Endodermal cell (in vitro differentiated cells): ENCODE measurements around the gene PTPRM. TPM values are rescaled to one million over a fixed set of nuclear protein-coding genes. Genes with fewer than 3 reads are reported as not detected.

Experiments used
- DNase-seq: peaks from one replicate; pipeline ENCODE4 v3.0.0-alpha.2; 2017
- H3K27ac ChIP-seq: 2 replicates; pipeline ENCODE4 v1.5.1; 2013; ENCODE audit warnings: mild to moderate bottlenecking, low read depth, low read length, moderate library complexity
- H3K27me3 ChIP-seq: 2 replicates; pipeline ENCODE4 v1.6.1; 2013; ENCODE audit warnings: mild to moderate bottlenecking, low read length, moderate library complexity; ENCODE audit not compliant: insufficient read depth, control insufficient read depth, poor library complexity, severe bottlenecking
- H3K36me3 ChIP-seq: 2 replicates; pipeline ENCODE4 v1.7.0; 2013; ENCODE audit warnings: mild to moderate bottlenecking, low read length, moderate library complexity; ENCODE audit not compliant: control insufficient read depth, insufficient read depth
- H3K4me1 ChIP-seq: one replicate; pipeline ENCODE4 v1.7.0; 2013; ENCODE audit warnings: low read length; ENCODE audit not compliant: control insufficient read depth, insufficient read depth
- H3K4me3 ChIP-seq: 2 replicates; pipeline ENCODE4 v1.5.1; 2013; ENCODE audit warnings: mild to moderate bottlenecking, low read length, moderate library complexity
- H3K9ac ChIP-seq: 2 replicates; pipeline ENCODE4 v1.6.1; 2013; ENCODE audit warnings: mild to moderate bottlenecking, low read length, moderate library complexity; ENCODE audit not compliant: poor library complexity, severe bottlenecking; ENCODE audit errors: extremely low read depth
- H3K9me3 ChIP-seq: 2 replicates; pipeline ENCODE4 v1.6.1; 2013; ENCODE audit warnings: mild to moderate bottlenecking, low read length, moderate library complexity; ENCODE audit not compliant: control insufficient read depth
- H3K27ac Mint-ChIP-seq: 2 replicates; pipeline ENCODE4 v1.8.0; 2020; ENCODE audit warnings: mixed read lengths
- H3K27me3 Mint-ChIP-seq: 2 replicates; pipeline ENCODE4 v1.8.0; 2021; ENCODE audit warnings: mild to moderate bottlenecking, mixed read lengths; ENCODE audit not compliant: insufficient read depth
- H3K36me3 Mint-ChIP-seq: 2 replicates; pipeline ENCODE4 v1.8.0; 2020; ENCODE audit warnings: low read depth, mixed read lengths
- H3K4me1 Mint-ChIP-seq: 2 replicates; pipeline ENCODE4 v1.8.0; 2020; ENCODE audit warnings: mixed read lengths
- H3K4me3 Mint-ChIP-seq: 2 replicates; pipeline ENCODE4 v1.8.0; 2020; ENCODE audit warnings: mild to moderate bottlenecking, moderate library complexity, mixed read lengths
- H3K9me3 Mint-ChIP-seq: 2 replicates; pipeline ENCODE4 v1.8.0; 2020; ENCODE audit warnings: mild to moderate bottlenecking, mixed read lengths
- WGBS, 2 experiments: methylation state at CpG; one replicate each; pipeline versions ENCODE4 v1.1.5 to v1.1.7; 2013; ENCODE audit warnings: missing lambda C conversion rate in 2 of 2, mixed read lengths in 1 of 2; ENCODE audit not compliant: insufficient coverage in 1 of 2, insufficient read length in 1 of 2; 5-methylcytosine and 5-hydroxymethylcytosine counted together
- total RNA-seq, 2 donors: library from RNA; stranded (reverse); fragmentation: NEBNext Ultra II Directional in 1 of 2; extraction: Animal tissue kit (Norgen Biotek cat#: 25700) in 1 of 2; gene quantifications; 2 replicates in 1 of 2; 3 replicates in 1 of 2; pipeline ENCODE4 v1.2.1, GENCODE V29; 2021
- TF ChIP-seq, protein P1 (sequence below): fragments of 200-600 bp; sonication (generic); conservative IDR thresholded peaks from 2 replicates; pipeline ENCODE4 v1.5.0; 2021; ENCODE audit warnings: antibody characterized with exemption, mild to moderate bottlenecking

Gene PTPRM
- total RNA-seq, 2 donors from 2014 or later, result 47.2 to 57.6 TPM

DNA sequence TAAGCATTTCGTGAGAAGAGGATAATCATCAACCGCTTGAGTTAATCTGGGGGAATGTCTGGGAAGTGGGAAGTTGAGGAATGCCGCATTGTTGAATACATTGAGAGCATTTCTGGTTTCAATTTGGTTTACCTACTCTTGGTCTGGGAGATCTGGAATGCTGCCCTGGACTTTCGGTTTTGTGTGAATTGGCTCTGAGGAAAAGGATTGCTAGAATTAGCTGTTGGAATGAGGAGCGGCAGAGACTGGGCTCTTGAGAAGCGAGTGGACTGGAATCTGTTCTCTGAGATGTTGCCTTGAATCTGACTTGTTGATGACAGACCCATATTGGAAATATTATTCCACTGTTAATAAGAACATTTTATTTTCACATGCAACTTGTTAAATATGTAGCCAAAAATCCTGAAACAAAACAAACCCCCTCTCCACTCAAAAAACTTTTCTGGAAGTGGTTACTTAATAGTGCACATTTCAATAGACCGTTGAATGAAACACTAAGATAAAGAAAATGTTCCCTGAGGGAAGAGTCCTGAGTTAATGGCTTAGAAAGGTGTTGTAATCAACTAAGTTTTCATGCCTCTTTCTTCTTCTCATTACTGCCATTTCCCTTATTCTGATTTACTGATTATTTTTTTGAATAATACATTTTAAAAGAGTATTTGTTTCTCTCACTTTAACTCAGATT lies 50.8 kb downstream of the PTPRM start:
- H3K9ac ChIP-seq, result no peak overlapping the region
- Mint-ChIP-seq H3K4me1 (peaks cover 56% of the 10 kb centered on the region), H3K36me3 (no peaks in the 10 kb centered on the region), H3K9me3 (no peaks in the 10 kb centered on the region), H3K27ac (peak overlapping the region; percentile 57), H3K27me3 (no peaks in the 10 kb centered on the region), H3K4me3 (no peak overlapping the region)
- H3K4me3 ChIP-seq, result no peak overlapping the region
- H3K27me3 ChIP-seq, result no peaks in the 10 kb centered on the region
- no peak overlapping the region for H3K27ac ChIP-seq
- H3K4me1 ChIP-seq, result peaks cover 10% of the 10 kb centered on the region
- WGBS, 2 experiments, result 88 to 90% methylated on average over 6 to 7 of the region's 7 CpGs
- DNase-seq, result no peak
- TF ChIP-seq, protein P1, sequence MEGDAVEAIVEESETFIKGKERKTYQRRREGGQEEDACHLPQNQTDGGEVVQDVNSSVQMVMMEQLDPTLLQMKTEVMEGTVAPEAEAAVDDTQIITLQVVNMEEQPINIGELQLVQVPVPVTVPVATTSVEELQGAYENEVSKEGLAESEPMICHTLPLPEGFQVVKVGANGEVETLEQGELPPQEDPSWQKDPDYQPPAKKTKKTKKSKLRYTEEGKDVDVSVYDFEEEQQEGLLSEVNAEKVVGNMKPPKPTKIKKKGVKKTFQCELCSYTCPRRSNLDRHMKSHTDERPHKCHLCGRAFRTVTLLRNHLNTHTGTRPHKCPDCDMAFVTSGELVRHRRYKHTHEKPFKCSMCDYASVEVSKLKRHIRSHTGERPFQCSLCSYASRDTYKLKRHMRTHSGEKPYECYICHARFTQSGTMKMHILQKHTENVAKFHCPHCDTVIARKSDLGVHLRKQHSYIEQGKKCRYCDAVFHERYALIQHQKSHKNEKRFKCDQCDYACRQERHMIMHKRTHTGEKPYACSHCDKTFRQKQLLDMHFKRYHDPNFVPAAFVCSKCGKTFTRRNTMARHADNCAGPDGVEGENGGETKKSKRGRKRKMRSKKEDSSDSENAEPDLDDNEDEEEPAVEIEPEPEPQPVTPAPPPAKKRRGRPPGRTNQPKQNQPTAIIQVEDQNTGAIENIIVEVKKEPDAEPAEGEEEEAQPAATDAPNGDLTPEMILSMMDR, result no peak
- H3K9me3 ChIP-seq, result no peaks in the 10 kb centered on the region
- H3K36me3 ChIP-seq, result no peaks in the 10 kb centered on the region

DNA sequence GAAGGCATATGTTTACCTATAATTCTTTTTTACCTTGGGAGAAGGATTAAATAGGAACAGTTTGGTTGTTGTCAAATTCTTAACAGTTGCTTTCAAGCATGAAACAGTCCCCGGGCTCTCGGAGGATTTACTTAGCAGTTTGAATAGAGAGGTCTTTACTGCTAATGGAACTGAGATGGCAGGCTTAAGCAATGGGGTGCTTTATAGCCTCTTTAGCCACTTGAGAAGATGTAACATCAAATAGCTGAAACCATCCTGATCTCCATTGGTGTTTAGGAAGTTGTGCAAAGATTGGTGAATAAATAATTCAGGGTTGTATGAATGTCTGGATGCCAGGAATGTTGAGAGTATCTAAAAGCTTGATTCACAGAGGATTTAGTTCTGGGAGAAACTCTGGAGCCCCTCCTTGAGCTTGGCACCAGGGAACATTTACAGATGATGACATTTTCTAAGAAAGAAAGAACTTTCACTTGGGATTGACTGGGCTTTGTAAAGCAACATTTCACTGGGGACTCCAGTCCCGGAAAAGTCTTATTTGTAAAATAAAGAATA lies 51.9 kb downstream of the PTPRM start:
- H3K9me3 Mint-ChIP-seq, result no peaks in the 10 kb centered on the region
- peaks cover 10% of the 10 kb centered on the region for H3K4me1 ChIP-seq
- peak overlapping the region; percentile 14 for H3K27ac Mint-ChIP-seq
- no peak overlapping the region for H3K4me3 Mint-ChIP-seq
- H3K27ac ChIP-seq, result no peak overlapping the region
- TF ChIP-seq, protein P1, result no peak
- no peaks in the 10 kb centered on the region for H3K27me3 Mint-ChIP-seq
- H3K9me3 ChIP-seq, result no peaks in the 10 kb centered on the region
- no peaks in the 10 kb centered on the region for H3K36me3 Mint-ChIP-seq
- peaks cover 51% of the 10 kb centered on the region for H3K4me1 Mint-ChIP-seq
- 65 to 79% methylated on average over 2 to 3 of the region's 3 CpGs for WGBS, 2 experiments
- no peak for DNase-seq
- H3K4me3 ChIP-seq, result no peak overlapping the region
- no peak overlapping the region for H3K9ac ChIP-seq
- H3K36me3 ChIP-seq, result no peaks in the 10 kb centered on the region
- H3K27me3 ChIP-seq, result no peaks in the 10 kb centered on the region

DNA sequence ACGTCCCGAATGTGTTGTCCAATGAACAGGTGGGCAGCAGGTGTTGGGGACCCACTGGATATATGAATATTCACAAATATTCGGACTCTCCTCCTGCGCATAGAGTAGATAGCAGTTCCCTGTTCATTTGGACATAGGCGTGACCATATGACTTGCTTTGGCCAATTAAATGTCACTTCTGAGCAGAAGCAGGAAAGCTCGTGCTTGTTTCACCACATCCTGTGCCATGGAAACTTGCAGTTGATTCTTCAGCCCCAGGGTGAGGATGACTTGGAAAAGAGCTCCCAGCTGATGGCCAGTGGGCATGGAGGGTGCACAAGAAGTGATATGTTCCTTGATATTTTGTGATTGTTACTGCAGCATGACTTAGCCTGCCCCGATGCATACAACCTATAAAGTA lies 52.6 kb downstream of the PTPRM start:
- H3K27me3 Mint-ChIP-seq, result no peaks in the 10 kb centered on the region
- H3K4me1 ChIP-seq, result peaks cover 10% of the 10 kb centered on the region
- H3K27ac Mint-ChIP-seq, result no peak overlapping the region
- no peak overlapping the region for H3K27ac ChIP-seq
- TF ChIP-seq, protein P1, result no peak
- DNase-seq, result no peak
- peaks cover 50% of the 10 kb centered on the region for H3K4me1 Mint-ChIP-seq
- no peak overlapping the region for H3K4me3 ChIP-seq
- WGBS, 2 experiments, result 95 to 98% methylated on average over 6 to 7 of the region's 7 CpGs
- H3K9ac ChIP-seq, result no peak overlapping the region
- no peaks in the 10 kb centered on the region for H3K27me3 ChIP-seq
- H3K36me3 Mint-ChIP-seq, result no peaks in the 10 kb centered on the region
- H3K9me3 Mint-ChIP-seq, result no peaks in the 10 kb centered on the region
- H3K4me3 Mint-ChIP-seq, result no peak overlapping the region
- H3K36me3 ChIP-seq, result no peaks in the 10 kb centered on the region
- H3K9me3 ChIP-seq, result no peaks in the 10 kb centered on the region
